ENCODE results near the gene MAN1B1.
"Not testable (repeated sequence)": the region's sequence is repeated elsewhere in the genome, so short reads cannot be mapped to it uniquely, and the experiment has no call there.

MAN1B1 gene

GRCh38 chr9:137112564-137113384 is 26.0 kb downstream of the MAN1B1 start:
- DNase-seq: no peak

- DNase-seq: no peak
Measured at GRCh38 chr9:137113385-137114159, 26.8 kb downstream of the MAN1B1 start.

GRCh38 chr9:137114220-137114612 is 27.4 kb downstream of the MAN1B1 start:
- no peak for DNase-seq

- peak; percentile 82 for DNase-seq
Measured at GRCh38 chr9:137114613-137115393, 28.0 kb downstream of the MAN1B1 start, which contains the start of gene DPP7. DPP7 (minus strand) TSS chr9:137114733; CDS start chr9:137114713, 20 bp downstream.

GRCh38 chr9:137115394-137116026 is 28.7 kb downstream of the MAN1B1 start:
- no peak for DNase-seq

GRCh38 chr9:137116027-137116507 is 29.3 kb downstream of the MAN1B1 start:
- no peak for DNase-seq

- DNase-seq: no peak
Measured at GRCh38 chr9:137116728-137117127, 29.9 kb downstream of the MAN1B1 start.

GRCh38 chr9:137117269-137117731 is 30.5 kb downstream of the MAN1B1 start:
- no peak for DNase-seq

- DNase-seq: not testable (repeated sequence)
Measured at GRCh38 chr9:137118092-137118603, 31.4 kb downstream of the MAN1B1 start.

- DNase-seq: not testable (repeated sequence)
Measured at GRCh38 chr9:137121927-137122795, 35.4 kb downstream of the MAN1B1 start.

- DNase-seq: not testable (repeated sequence)
Measured at GRCh38 chr9:137122796-137123467, 36.1 kb downstream of the MAN1B1 start.

GRCh38 chr9:137123468-137123837 is 36.7 kb downstream of the MAN1B1 start:
- no peak for DNase-seq

- DNase-seq: not testable (repeated sequence)
Measured at GRCh38 chr9:137123952-137124462, 37.2 kb downstream of the MAN1B1 start.

- DNase-seq: no peak
Measured at GRCh38 chr9:137126786-137127185, 40.0 kb downstream of the MAN1B1 start.

GRCh38 chr9:137127301-137128157 is 40.7 kb downstream of the MAN1B1 start:
- no peak for DNase-seq

- DNase-seq: no peak
Measured at GRCh38 chr9:137128158-137128861, 41.5 kb downstream of the MAN1B1 start.

- no peak for DNase-seq
Measured at GRCh38 chr9:137128862-137129455, 42.2 kb downstream of the MAN1B1 start.

Measured in NCI-H2171 (cell line).